Fibroblast of mammary gland (primary cell): ENCODE results near the gene NFKB1.

Source experiments
- DNase-seq: peaks from one replicate; pipeline ENCODE4 v3.0.0-alpha.2; 2010; ENCODE audit warnings: low read depth
- H3K4me3 ChIP-seq: 2 replicates; pipeline ENCODE4 v1.5.1; 2011; ENCODE audit warnings: low read depth, mild to moderate bottlenecking, low read length, moderate library complexity; ENCODE audit not compliant: control insufficient read depth
- CTCF ChIP-seq: conservative IDR thresholded peaks from 2 replicates; pipeline ENCODE4 v1.5.1; 2011; ENCODE audit warnings: low read depth, low read length, inconsistent platforms; ENCODE audit not compliant: control insufficient read depth, insufficient read depth

Gene NFKB1

DNA sequence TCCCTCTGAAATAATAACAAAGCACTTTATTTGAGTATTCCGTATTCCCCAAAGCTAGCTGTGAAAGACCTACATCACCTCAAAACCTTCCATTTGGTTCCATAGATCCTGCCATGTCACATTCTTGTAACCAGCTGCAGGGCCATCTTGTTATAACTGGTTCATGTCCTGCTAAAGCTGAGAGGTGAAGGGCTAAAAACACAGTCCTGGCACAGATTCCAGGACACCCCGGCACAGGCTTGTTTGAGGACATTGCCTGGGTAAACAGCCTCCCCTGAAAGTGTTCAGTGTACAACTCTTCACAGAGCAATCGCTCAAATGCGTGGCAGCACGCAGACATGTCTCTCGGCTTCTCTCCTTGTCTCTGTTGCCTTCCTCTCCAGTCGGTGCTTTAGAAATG is 130.5 kb downstream of the NFKB1 start:
- no peak overlapping the region for H3K4me3 ChIP-seq
- no peak for TF ChIP-seq CTCF
- DNase-seq: no peak

- no peak overlapping the region for H3K4me3 ChIP-seq
- DNase-seq: no peak
- TF ChIP-seq CTCF: no peak
These were observed 131.3 kb downstream of the NFKB1 start for GRCh38 chr4:102632241-102633065.

DNA sequence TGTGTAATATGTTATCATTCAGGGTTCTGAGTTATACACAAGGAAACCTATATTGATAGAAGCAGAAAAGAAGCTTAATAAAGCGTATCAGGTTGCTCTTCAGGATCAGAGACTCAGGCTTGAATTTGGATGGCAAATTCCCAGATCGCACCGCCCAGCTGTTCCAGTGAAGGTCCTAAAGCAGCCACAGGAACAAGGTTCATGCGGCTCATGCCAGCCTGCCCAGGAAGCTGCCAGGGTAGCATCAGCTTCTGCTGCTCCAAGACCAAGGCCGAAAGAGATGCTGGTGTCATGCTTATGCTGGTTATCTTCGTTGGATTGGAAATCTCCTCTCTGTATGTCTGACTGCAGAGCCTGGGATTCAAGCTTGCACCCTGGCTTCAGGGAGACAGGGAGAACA is 131.9 kb downstream of the NFKB1 start:
- no peak for TF ChIP-seq CTCF
- no peak overlapping the region for H3K4me3 ChIP-seq
- no peak for DNase-seq

- TF ChIP-seq CTCF: no peak
- no peak for DNase-seq
- H3K4me3 ChIP-seq: no peak overlapping the region
These were observed 136.2 kb downstream of the NFKB1 start for GRCh38 chr4:102637391-102637790.

GRCh38 chr4:102638621-102639020 is 137.5 kb downstream of the NFKB1 start:
- H3K4me3 ChIP-seq: no peak overlapping the region
- no peak for DNase-seq
- no peak for TF ChIP-seq CTCF

DNA sequence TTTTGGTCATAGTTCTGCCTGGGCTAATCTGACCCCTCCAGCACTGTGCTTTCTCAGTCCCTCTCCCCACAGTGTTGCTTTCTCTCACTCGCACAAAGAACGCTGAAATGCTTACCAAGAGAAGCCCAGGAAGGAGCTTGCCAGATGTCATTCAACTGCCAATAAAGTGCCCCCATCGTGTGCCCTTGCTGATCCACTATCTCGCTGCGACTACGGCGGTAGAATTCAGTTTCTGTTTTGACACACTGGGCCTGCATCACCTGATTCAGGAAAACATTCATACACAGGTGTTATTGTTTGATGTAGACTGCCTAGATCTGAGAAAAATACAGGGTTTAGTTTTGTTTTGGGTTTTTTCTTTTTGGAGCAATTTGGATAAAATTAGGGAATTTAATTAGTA is 138.4 kb downstream of the NFKB1 start:
- TF ChIP-seq CTCF: no peak
- DNase-seq: no peak
- no peak overlapping the region for H3K4me3 ChIP-seq

DNA sequence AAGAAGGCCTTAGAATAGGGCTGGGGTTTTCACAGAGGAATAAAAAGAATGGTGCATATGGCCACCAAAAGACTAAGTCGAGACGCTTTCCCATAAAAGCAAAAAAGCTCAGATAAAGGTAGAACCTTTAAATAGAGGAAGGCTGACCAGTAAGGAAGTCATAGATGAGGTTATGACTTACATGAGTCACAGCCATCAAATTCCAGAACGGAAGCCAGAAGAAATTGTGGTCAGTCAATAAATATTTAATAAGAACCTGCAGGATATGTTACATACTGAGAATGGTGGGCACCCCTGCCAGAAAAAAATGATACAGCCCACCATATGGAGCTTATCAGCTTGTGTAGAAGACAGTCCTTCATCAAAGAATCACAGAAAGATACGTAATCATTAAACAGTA is 139.5 kb downstream of the NFKB1 start:
- H3K4me3 ChIP-seq: no peak overlapping the region
- TF ChIP-seq CTCF: no peak
- DNase-seq: peak; percentile 63
